SK-N-MC (cell line): ENCODE results near the gene USP50.

ENCODE experiments used
- EZH2 ChIP-seq: fragments of 200-600 bp; sonication (generic); IDR thresholded peaks from one replicate; pipeline ENCODE4 v1.6.1; 2017; ENCODE audit warnings: antibody characterized with exemption
- POLR2AphosphoS5 ChIP-seq: IDR thresholded peaks from 2 replicates; pipeline ENCODE4 v1.6.1; 2012; ENCODE audit warnings: mild to moderate bottlenecking, low read depth, low read length, borderline replicate concordance

DNA sequence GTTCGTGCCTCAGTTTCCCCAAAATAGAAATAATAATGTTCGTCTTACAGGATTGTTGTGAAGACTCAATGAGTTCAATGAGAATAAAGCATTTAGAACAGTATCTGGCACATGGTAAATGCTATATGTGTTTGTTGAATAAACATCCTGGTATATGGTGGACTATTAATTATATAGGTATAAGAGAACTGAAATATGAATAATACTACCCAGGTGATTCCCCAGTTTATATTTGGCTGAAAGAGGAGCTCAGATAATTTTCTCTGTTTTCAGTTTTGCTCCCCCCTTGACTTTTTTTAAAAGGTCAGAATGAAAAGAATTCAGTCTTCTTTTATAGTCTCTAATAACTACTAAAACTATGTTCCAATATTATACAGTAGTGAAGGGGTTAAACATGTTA is 75.4 kb downstream of the USP50 start:
- TF ChIP-seq EZH2 (no peak), POLR2AphosphoS5 (no peak)
